ENCODE data around the gene CD177. TPM values are rescaled to one million over a fixed set of nuclear protein-coding genes. Genes with fewer than 3 reads are reported as not detected.
"Not testable (repeated sequence)": the region's sequence is repeated elsewhere in the genome, so short reads cannot be mapped to it uniquely, and the experiment has no call there.

The CD177 gene
- total and polyA plus RNA-seq, 7 donors: 0.03 to 1.1 (median 0.16) TPM; not detected in 2

- WGBS, 3 donors: 37 to 57% (median 50%) methylated on average over 4 of the region's 4 CpGs
- DNase-seq (no peak), ATAC-seq (no peak)
- Histone ChIP-seq H3K36me3 (ENCODE audit: insufficient read depth in 1 of 2, low read depth in 1 of 2) (no peaks in the 10 kb centered on the region), H3K4me3 (no peak overlapping the region), H3K9me3 (no peaks in the 10 kb centered on the region), H3K27me3 (ENCODE audit: insufficient read depth in 3 of 3, low read length in 2 of 3) (no peaks in the 10 kb centered on the region), H3K4me1 (no peaks in the 10 kb centered on the region), H3K27ac (no peak overlapping the region)
- intact Hi-C loops (cut with DNase I): no loop called here
- no peak for TF ChIP-seq CTCF (IDR thresholded peaks at IDR 0.05)
These were observed 27.4 kb downstream of the CD177 start for GRCh38 chr19:43380771-43381386.

DNA sequence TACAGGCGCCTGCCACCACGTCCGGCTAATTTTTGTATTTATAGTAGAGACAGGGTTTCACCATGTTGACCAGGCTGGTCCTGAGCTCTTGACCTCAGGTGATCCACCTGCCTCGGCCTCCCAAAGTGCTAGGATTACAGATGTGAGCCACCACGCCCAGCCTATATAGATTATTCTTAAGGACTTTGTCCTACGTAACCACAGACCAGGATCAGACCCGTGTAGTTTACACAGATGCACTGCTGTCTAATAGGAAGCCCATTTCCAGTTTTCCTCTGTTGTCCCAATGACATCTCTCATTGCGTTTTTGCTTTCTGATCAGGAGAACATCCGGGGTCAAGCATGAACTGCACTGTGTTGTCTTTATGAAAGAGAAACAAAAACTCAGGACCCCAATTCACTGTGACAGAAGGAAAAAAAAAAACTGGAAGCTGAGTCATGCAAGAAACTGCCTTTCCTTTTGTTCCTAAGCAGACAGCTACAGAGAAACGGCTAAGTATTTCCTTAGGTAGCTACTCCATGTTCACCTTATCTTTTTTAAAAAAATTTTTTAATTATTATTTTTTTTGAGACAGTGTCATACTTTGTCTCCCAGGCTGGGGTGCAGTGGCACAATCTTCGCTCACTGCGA, 29.2 kb downstream of the CD177 start:
- H3K27me3 ChIP-seq (ENCODE audit: insufficient read depth in 3 of 3, low read length in 2 of 3); H3K27ac ChIP-seq; H3K36me3 ChIP-seq (ENCODE audit: insufficient read depth in 1 of 2, low read depth in 1 of 2); intact Hi-C loops (cut with DNase I); DNase-seq; ATAC-seq; H3K4me3 ChIP-seq; H3K9me3 ChIP-seq; H3K4me1 ChIP-seq: not testable (repeated sequence)
- WGBS, 3 donors: 61 to 72% (median 69%) methylated on average over 12 of the region's 12 CpGs

- H3K4me3 ChIP-seq; H3K27ac ChIP-seq; DNase-seq; H3K36me3 ChIP-seq (ENCODE audit: insufficient read depth in 1 of 2, low read depth in 1 of 2); H3K9me3 ChIP-seq; intact Hi-C loops (cut with DNase I); ATAC-seq; H3K27me3 ChIP-seq (ENCODE audit: insufficient read depth in 3 of 3, low read length in 2 of 3); H3K4me1 ChIP-seq: not testable (repeated sequence)
- 81 to 83% (median 82%) methylated on average over 6 to 7 of the region's 7 CpGs for WGBS, 3 donors
These were observed 29.8 kb downstream of the CD177 start for GRCh38 chr19:43383254-43383653.

- DNase-seq; H3K4me1 ChIP-seq; H3K27me3 ChIP-seq (ENCODE audit: insufficient read depth in 3 of 3, low read length in 2 of 3); H3K27ac ChIP-seq; H3K9me3 ChIP-seq; H3K4me3 ChIP-seq; H3K36me3 ChIP-seq (ENCODE audit: insufficient read depth in 1 of 2, low read depth in 1 of 2); intact Hi-C loops (cut with DNase I); ATAC-seq: not testable (repeated sequence)
- WGBS, 3 donors: 46 to 55% (median 51%) methylated on average over 3 of the region's 3 CpGs
These were observed 30.3 kb downstream of the CD177 start for GRCh38 chr19:43383759-43384158.

- H3K4me1 ChIP-seq; H3K36me3 ChIP-seq (ENCODE audit: insufficient read depth in 1 of 2, low read depth in 1 of 2); H3K27me3 ChIP-seq (ENCODE audit: insufficient read depth in 3 of 3, low read length in 2 of 3); intact Hi-C loops (cut with DNase I); H3K4me3 ChIP-seq; H3K27ac ChIP-seq; H3K9me3 ChIP-seq; ATAC-seq; DNase-seq: not testable (repeated sequence)
- WGBS, 3 donors: 72 to 76% (median 76%) methylated on average over 11 of the region's 11 CpGs
These were observed 37.5 kb downstream of the CD177 start for GRCh38 chr19:43390903-43391551.

DNA sequence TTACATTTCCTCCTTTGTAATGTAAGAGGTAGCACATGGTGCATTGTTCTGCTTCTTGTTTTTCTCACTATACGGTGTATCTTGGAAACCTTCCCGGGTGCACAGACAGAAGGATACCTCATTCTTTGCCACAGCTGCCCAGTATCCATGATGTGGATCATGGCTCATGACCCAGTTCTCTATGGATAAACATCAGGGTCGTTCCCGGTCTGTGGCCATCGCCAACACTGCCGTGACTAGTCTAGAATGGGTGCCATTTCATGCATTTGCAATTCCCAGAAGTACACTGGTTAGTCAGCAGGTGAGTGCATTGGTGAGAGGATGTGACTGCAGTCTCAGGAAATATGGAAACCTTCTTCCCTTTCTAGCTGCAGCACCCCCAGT, 38.1 kb downstream of the CD177 start:
- ATAC-seq; H3K4me3 ChIP-seq; H3K36me3 ChIP-seq (ENCODE audit: insufficient read depth in 1 of 2, low read depth in 1 of 2); H3K27ac ChIP-seq; H3K9me3 ChIP-seq; intact Hi-C loops (cut with DNase I); H3K27me3 ChIP-seq (ENCODE audit: insufficient read depth in 3 of 3, low read length in 2 of 3); H3K4me1 ChIP-seq; DNase-seq: not testable (repeated sequence)
- WGBS, 3 donors: 64 to 78% (median 70%) methylated on average over 6 of the region's 6 CpGs

DNA sequence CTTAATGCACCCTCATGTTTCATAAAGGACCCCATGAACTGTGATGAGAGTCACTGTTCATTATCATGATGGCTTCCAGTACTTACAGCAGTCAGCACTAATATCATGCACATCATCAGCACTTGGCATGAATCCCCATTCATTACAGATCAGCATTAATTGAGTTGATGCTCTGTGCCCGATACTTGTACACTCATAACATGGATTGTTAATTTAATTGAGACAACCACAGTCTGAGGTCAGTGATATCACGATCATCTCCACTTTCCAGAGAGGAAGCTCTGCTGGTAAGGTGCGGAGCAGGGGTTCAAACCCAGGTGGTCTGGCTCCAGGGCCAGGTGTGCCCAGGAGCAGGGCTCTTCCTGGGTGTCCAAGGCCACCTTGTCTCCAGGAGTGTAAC, 40.0 kb downstream of the CD177 start:
- not testable (repeated sequence) for ATAC-seq
- WGBS, 3 donors: 72 to 83% (median 73%) methylated on average over 3 of the region's 3 CpGs

More for the DNA sequence above, 40.0 kb downstream of the CD177 start:
- intact Hi-C loops (cut with DNase I); DNase-seq; H3K27ac ChIP-seq; H3K4me1 ChIP-seq; H3K9me3 ChIP-seq; H3K27me3 ChIP-seq (ENCODE audit: insufficient read depth in 3 of 3, low read length in 2 of 3); H3K4me3 ChIP-seq; H3K36me3 ChIP-seq (ENCODE audit: insufficient read depth in 1 of 2, low read depth in 1 of 2): not testable (repeated sequence)

All from psoas muscle (tissue), 8 donors.